Mesenteric fat pad (tissue), 1 donor: ENCODE measurements around the gene RPL35A. TPM values are rescaled to one million over a fixed set of nuclear protein-coding genes. Genes with fewer than 3 reads are reported as not detected.

Experiments
- DNase-seq: peaks from one replicate; pipeline ENCODE4 v3.0.0-alpha.2; 2020; ENCODE audit warnings: low spot score
- total RNA-seq: library from RNA; stranded (reverse); fragmentation: NEBNext Ultra II Directional; extraction: Animal tissue kit (Norgen Biotek cat#: 25700); gene quantifications from one replicate; pipeline ENCODE4 v1.2.1, GENCODE V29; 2021
- donor health status: DM: yes; HTN: yes; CAD: no.

RPL35A gene
- total RNA-seq, 1 donor from 2014 or later: 680 TPM

DNA sequence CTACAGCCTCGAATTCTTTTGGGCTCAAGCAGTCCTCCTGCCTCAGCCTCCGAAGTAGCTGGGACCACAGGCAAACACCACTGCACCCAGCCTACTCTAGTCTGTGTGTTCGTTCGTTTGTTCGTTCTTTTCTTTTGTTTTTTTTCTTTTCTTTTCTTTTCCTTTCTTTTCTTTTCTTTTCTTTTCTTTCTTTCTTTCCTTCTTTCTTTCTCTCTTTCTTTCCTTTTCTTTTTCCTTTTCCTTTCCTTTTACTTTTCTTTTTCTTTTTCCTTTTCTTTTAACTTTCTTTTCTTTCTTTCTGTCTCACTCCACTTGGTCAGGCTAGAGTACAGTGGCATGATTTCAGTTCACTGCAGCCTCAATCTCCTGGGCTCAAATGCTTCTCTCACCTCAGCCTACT lies 46.9 kb downstream of the RPL35A start:
- no peak for DNase-seq

DNA sequence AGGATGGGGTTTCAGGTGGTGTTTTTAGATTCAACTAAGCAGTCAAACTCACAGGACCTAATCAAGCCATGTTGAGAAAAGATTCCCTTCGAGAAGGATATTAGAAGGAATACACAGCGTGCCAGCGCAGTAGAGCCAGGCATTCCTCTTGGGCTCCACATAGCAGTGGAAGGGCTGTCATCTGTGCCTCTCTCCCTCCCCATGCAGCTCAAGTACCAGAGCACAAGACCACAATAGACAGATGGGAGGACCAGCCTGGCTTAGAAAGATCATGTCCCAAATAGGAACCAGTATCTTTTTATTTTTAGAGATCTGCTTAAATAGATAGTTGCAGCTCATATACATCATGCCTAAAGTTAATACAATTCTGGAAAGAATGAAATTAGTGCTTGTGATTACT lies 47.9 kb downstream of the RPL35A start:
- DNase-seq: no peak

Other genes starting within 250 kb of the RPL35A start
- gene RUBCN, start 213.3 kb upstream of the RPL35A start, total RNA-seq: 24.3 TPM
- gene FYTTD1, start 200.3 kb upstream of the RPL35A start, total RNA-seq: 66.3 TPM
- 48.0 TPM for gene LRCH3, start 158.9 kb upstream of the RPL35A start, total RNA-seq
- 4.4 TPM for gene LMLN, start 10.0 kb downstream of the RPL35A start, total RNA-seq